AG08396 (cell line): ENCODE results near the gene FNTB.

ENCODE experiments used
- DNase-seq: peaks from one replicate; pipeline ENCODE4 v3.0.0; 2012; ENCODE audit warnings: low spot score, mixed read lengths

The FNTB gene, protein sequence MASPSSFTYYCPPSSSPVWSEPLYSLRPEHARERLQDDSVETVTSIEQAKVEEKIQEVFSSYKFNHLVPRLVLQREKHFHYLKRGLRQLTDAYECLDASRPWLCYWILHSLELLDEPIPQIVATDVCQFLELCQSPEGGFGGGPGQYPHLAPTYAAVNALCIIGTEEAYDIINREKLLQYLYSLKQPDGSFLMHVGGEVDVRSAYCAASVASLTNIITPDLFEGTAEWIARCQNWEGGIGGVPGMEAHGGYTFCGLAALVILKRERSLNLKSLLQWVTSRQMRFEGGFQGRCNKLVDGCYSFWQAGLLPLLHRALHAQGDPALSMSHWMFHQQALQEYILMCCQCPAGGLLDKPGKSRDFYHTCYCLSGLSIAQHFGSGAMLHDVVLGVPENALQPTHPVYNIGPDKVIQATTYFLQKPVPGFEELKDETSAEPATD

DNA sequence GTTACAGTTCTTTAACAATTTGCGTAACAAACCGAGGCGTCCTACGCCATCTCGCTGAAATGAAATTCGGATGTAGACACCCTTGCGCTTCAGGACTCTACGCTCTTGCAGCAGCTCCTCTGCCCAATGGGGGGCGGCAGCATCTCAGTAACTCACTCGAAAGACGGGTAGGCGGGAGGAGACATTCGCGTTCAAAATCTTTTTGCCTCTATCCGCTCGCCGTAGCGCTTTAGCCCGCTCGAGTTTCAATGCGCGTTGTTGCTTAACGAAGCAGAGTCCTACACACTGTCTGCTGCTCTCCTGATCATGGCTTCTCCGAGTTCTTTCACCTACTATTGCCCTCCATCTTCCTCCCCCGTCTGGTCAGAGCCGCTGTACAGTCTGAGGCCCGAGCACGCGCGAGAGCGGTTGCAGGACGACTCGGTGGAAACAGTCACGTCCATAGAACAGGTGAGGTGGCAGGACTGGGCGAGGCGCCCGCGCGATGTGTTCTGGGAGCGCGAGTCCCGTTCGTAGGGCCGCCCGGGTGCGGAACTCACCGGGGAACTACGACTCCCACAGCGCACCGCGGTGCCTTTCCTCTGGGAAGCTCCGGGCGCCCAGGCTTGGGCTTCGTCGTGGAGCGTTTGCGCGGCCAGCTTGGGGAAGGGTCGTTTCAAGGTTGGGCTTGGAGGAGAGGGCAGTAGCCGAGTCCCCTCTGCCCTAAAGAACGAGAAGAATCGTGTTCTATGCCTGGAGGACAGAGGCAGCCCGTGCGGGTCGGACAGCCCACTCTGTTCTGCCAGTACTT is at the start of gene FNTB:
FNTB (plus strand) TSS at position 248 of the 790 bp plus-strand sequence; CDS start at position 307, 59 bp downstream.
- DNase-seq, result peak; percentile 93

DNA sequence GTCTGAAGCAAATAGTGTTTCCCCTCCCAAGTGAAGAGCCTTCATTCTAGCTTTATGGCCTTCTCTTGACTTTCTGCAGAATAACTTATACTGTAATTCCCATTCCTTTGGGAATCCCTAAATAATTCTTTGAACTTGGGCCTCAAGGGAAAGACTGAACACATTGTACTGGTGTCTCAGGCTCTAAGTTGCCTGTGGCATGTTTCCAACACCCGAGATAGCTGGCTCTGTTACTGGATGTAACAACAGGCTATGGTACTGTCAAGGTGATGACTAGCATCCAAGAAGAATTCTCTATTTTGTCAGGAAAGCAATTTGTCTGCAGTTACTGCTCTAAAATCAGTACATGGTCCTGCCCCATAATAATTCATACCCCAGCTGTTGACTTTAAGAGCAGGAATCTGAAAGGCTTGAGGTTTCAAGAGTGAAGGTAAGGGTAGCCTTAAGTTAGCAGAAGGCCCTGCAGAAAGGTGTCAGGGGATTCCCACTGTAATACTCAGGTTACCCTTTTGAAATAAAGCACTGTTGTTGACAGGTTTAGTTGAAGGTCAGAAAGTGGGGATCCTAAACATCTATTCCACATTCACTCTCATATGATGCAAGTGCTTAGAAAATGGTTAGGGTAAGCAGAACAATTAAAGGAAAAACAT is 49.4 kb upstream of the FNTB start:
- DNase-seq, result no peak

DNA sequence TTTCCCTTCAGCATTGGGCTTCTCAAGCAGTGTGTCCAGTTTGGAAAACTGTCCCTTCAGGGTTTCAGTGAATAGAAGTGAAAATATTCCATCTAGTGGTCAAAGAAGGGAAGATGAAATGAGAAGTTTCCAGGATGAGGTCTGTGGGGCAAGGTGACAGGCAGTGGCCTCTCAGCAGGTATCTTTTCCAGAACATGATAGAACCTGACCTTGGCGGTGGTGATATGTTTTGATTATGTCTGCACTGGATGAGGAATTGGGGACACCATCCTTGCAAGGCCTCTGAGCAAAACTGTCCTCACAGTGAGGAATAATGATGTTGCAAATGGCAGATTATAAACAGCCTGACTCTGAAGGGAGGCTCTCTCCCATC is 48.9 kb upstream of the FNTB start:
- DNase-seq, result no peak

DNA sequence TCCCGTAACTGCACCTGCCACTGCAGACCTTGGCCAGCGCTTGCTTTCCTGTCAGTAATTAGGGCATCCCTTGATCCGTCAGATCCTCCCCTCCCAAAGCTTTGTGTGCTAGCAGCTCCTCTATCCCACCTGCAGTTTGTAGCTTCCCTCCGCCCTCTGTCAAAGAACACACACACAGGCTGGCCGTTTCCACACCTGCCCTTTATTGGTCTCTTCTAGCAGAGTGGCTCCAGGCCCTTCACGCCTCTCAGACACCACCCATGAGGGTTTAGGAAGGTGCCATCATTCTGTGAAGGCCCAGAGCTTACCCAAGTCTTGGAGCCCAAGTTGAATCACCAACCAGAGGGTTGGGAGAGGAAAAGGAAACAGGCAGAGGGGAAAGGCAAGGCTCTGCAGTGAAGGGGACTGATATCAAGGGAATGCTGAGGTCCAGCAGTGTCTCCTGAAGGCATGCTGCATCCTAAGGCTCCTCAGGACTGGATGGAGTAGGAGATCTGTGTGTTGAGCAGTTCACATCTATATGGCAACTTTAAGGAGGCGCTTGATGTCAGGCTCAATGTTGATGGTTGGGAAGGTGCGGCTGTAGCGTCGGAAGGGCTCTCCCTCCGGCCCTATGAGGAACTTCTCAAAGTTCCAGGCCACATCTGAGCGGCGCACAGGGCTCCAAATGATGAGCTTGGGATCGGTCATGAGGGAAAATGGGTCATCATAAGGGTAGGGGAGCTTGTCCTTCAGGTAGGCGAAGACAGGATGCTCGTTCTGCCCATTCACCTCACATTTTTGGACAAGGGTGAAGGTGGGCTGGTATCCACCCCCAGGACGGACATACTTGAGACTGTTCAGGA is 47.5 kb upstream of the FNTB start:
- DNase-seq, result no peak

DNA sequence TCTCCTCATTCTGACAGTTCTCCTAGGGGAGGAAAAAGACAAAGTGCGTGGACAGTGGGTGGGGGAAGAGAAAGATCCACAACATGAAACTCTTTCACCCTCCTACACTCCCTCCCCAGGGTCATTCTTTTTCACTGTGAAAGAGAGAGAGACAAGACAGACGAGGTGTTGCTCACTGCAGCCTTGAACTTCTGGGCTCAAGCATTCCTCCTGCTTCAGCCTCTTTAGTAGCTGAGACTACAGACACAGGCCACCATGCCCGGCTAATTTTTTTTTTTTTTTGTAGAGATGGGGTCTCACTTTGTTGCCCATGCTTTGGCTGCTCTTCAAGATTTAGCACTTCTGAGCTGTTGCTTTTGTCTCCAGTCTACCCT is 46.9 kb upstream of the FNTB start:
- DNase-seq, result no peak

DNA sequence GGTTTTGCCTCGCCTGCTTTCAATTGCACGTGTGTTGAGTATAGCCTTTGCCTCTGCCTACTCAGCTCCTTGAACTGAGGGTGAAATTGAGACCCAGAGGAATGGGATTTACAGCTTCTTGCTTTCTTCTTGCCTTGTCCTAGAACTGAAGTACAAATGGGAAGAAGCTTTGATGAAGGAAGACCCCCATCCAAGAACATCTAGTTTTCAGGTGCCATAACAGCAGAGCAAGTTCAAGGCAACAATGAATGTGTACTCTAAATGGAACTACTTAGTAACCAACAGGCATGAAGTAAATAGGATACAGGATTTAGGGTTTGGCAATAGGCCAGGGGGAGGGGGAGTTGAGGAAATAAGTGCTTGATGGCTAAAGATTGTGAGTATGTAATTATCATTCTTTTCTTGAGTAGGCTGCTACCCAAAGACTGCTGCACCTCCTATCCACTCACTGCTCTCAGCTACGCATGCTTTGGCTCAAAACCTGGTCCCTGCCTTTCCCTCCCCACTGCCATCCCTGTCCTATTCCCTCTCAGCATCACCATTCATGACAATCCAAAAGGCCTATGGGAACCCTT is 46.3 kb upstream of the FNTB start:
- no peak for DNase-seq

DNA sequence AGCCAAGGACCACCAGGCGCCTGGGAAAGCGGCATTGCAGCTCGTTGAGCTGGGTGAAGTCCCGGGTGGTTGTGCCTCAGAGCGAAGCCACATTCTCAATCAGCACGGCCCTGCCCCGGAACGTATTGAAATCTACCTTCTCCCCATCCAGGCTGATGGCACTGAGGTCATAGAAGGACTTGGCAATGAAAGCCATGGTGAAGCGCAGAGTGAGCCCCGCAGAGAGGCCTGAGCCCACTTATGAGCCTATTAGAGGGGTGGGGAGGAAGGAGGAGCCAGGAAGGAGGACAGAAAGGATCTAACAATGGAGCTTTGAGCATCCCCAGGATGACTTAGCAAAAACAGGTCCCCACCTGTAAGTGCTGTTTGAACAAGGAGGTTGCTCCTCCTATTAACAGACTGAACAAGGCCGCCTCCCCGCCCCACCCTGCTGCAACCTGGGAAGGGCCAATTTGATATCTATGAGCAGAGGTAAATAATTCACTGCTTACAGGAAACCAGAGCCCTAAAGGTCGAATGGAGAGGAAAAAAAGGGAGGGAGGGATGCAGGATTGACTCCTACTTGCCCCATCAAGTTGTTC is 44.1 kb upstream of the FNTB start, which contains the start of gene GPX2:
GPX2 (minus strand) TSS at position 215 of the 581 bp plus-strand sequence; CDS start at position 196, 19 bp downstream.
- DNase-seq, result no peak

DNA sequence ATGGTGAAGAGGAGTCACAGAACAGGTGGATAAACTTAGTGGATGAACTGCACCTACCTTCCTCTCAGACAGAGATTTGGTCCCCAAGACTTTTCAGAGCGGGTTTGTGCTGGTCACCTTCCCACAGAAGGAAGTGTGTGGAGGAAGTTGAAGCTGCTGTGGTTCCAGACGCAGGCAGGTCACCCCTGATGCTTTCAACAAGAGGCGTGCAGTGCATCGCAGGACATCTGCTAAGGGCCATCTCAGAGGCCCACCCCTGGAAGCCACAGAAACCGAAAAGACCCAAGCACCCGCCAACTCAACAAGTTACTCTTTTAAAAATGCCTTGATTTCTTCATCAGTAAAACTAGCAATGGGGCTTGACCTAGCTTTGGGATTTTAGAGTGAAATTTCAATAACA is 43.1 kb upstream of the FNTB start:
- no peak for DNase-seq

DNA sequence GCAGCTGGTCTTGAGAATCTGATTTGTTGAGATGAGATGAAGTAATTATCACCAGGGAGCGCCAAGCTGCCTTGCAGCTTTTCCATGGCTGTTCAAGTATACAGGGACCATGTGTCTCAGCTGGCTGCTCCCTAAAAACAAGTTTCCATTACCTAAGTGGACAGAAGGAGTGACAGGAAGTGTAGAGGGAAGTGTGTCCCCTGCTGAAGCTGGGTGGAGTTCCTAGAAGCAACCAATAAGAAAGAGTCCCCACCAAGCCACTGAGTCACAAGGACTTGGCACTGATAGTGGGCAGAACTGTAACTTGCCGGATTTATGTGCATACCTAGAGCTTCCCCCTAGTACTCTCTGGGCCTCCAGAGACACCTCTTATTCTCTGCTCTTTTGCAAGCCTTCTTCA is 42.7 kb upstream of the FNTB start:
- DNase-seq, result no peak

DNA sequence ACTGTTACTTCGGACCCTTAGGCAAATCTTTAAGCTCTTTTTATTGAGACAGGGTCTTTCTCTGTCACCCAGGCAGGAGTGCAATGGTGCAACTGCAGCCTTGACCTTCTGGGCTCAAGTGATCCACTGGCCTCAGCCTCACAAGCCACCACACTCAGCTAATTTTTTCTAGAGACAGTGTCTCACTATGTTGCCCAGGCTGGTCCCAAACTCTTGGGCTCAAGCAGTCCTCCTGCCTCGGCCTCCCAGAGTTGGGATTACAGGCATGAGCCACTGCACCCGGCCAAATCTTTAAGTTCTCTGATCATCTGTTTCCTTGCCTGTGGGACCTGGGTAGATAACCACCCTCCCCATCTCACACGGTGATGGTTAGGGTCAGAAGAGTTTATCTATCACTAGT is 41.8 kb upstream of the FNTB start:
- no peak for DNase-seq

DNA sequence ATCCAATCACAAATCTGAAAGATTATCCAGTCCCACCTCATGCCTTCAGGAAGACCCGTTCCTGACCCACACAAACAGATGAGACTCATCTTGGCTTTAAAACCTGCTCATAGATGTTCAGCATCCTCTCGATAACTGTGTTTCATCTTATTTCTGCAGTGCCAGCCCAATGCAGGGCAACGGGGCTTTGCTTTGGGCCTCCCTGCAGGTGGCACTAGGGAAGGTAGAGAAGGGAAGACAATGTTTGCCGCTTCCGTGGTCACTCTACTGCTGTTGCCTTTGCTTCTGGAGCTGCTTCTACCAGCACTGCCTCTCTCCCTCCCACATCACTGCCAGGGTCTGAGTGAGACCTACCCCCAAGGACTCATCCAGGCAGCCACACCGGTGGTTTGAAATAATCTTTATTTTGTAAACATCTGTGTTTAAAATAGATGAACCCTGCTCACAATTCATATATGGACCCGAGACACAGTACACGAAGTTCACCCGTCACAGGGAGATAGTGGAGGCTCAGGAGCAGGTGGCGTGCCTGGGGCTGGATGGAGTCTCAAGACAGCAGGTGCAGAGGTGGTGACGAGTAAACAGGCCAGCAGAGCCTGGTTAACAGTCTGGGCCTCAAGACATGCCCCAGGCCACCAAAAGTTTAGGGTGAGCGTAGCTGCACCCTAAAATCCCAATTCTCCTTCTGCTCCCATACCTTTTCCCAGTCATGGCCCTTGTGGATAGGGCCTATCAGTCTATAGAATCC is 41.1 kb upstream of the FNTB start:
- DNase-seq, result no peak

DNA sequence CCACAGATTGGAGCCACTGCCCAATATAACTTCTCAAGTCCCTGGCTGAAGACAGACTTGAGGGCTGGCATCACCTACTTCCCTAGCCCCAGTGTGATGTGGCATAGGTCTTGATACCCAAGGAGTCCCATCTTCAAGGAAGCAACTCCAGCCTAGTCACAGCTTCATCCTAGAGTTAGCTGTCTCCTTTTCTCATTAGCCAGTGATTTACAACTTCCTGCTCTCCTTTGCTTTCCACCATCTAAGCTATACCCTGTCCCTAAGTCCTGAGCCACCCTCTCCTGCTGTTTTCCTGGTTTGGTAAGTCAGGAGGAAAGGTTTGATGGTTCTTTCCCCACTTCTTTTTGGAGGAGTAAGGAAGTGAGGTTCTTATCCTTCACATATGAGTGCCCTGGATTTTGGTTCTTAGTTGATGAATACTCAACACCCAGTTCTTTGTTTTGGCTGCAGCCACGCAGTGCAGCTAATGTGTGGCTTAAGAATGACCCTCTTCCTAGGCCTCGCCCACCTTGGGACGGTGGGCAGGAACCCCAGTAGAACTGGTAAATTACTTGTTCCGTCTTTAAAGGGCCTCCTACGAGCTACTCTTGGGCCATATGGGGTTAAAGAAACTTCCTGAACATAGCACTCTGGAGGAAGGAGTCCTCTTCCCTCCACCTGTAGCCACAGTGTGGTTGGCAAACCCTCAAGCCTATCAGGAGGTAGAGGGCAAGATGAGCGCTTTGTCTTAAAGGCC is 40.2 kb upstream of the FNTB start:
- DNase-seq, result no peak

DNA sequence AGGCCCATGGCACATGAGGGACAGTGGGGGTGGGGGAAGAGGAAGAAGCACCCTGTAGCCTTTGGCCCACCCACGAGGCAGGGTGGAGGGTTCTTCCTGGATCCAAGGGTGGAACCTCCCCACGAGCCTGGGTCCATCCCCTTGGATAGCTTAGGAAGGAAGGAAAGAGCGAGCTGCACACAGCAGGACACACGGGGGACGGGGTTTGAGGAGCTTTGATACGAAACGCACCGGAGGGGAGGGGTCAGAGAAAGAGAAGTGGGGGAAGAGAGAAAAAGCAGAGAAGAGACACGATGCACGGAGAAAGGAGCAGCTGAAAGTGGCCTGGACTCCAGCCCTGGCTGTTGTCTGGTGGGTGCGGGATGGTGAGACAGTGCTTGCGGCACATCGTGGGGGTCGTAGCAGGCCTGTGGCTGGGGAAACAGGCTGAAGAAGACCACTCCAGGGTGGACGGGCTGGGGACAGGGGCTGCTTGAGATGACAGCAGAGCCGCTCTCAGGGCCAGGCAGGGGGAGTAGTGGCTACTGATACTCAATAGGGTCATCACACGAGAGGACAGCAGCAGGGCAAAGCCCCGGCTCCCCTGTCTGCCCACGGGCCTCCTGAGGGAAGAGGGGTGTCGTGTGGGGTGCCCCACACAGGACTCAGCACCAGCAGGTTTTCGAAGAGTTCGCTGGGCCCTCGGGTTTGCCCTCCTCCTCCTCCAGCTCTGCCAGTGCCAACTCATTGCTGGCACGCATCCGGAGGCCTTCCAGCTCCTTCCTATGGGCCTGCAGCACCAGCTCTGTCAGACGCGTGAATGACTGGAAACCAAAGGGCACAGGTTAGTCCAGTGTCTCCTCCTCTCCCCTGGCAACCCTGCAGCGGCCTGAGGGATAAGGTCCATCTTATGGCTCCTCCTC is 38.7 kb upstream of the FNTB start:
- no peak for DNase-seq

DNA sequence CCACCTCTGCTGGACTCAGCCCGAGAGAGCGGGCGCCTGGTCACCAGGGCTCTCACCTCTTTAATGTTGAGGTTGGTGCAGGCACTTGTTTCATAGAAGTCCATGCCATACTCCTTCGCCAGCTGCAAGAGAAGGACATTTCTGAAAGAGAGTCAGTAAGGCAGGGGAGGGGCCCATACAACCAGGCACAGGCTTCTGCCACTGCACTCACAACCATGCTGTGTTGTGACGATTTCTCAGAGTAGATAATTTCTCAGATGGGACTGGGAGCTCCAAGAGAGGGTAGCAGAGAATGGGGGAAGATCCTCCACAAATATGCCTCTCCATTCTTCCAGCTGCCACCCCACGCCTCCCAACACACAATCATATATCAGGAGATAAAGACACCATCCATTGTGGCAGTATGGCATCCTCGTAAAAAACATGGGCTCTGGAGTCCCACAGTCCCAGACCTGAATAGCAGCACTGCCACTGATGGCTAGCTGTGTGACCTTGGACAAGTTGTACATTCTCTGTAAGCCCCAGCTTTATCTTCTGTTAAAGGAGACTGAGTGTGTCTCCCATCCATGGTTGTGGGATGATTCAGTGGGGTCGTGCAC is 38.0 kb upstream of the FNTB start:
- DNase-seq, result no peak

DNA sequence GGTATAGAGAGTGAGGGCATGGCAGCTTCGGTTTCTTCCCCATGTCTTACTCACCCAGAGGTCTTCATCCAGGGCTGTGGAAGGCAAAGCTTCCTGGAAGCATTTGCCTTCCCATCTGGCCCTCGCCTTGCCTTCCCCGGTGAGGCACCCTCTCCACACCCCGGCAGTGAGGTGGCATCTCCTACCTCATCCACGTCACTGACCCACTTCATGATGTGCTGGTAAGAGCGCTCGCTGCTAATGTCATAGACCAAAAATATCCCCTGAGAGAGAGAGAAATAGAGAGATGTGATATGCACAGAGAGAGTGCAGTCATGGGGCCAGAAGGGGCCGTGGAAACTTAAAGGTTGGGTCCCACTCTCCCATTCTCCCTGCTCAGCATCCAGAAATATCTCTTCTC is 35.8 kb upstream of the FNTB start:
- no peak for DNase-seq

DNA sequence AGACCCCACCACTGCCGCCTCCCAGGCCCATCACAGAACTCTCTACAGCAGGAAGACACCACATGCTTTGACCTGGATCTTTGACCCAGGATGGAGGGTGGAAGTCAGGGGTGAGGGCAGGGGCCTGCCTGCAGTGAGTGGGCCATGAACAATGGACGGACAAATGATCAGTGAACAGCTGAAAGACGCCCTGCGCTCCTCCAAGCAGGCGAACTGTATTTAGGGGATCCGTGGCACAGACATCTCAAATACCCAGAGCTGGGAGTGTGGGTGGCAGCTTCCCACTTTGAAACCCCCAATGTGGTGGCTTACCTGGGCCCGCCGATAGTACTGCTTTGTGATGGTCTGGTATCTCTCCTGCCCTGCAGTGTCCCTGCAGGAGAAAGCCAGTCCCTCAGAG is 35.4 kb upstream of the FNTB start:
- DNase-seq, result no peak

DNA sequence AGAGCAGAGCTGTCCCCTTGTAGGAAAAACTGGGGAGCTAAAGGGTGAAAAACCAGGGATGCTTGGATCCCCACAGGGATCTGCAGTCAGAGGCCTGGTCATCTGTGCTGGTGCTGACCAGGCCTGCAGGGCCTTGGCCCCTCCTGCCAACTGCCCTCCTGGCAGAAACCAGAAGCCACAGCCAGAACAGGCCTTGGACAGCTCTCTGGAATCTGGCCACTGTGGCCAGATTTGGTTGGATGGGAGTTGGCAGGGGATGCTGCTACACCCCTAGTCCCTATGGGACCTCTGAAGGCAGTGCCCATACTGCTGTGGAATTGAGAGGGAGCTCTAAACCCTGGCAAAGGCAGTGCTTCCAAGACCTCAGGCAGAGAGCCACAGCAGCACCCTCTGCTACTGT is 35.0 kb upstream of the FNTB start:
- DNase-seq, result no peak

DNA sequence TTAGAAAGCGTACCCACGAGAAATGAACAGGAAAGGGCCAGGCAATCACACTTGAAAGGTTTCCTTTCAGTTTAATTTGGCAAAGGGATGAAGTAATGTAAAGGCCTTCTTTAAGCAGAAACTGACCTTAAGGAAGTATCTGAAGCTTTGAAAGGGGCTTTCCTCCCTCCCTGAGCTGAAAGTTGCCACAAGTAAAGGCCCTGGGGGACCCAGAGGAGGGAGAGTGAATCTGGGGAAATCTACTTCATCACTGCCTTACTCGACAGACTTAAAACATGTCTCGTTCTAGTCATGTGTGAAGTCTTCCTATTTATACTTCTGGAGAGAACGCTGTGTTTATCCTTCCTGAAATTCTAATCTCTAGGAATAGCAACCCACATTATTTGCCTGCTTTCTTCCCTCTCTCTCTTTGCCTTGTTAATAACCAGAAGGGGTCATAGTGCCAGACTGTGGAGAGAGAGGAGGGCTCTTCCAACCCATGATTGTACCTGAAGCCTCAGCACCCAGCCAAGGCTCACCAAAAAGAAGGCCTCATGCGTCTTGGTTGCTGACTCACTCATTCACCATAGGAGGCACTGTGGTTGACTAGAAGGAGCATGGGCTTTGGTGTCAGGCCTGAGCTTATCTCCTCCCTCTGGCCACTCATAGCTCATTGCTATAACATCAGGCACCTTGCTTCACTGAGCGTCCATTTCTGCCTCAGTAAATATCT is 33.9 kb upstream of the FNTB start:
- no peak for DNase-seq
